ENCODE data around the gene CEP57L1. TPM values are rescaled to one million over a fixed set of nuclear protein-coding genes. Genes with fewer than 3 reads are reported as not detected.
"Not testable (repeated sequence)": the region's sequence is repeated elsewhere in the genome, so short reads cannot be mapped to it uniquely, and the experiment has no call there.

The CEP57L1 gene
- total RNA-seq, 1 donor from 2014 or later = 13.5 TPM

GRCh38 chr6:109103942-109104341 is 8.6 kb downstream of the CEP57L1 start:
- no peak for DNase-seq (ENCODE audit: low read depth)
- TF ChIP-seq CTCF (conservative IDR thresholded peaks at IDR 0.05; ENCODE audit: low read depth, low read length) = no peak
- H3K4me3 ChIP-seq (ENCODE audit: low read depth, low read length) = no peak overlapping the region

GRCh38 chr6:109104512-109104911 is 9.2 kb downstream of the CEP57L1 start:
- no peak overlapping the region for H3K4me3 ChIP-seq (ENCODE audit: low read depth, low read length)
- no peak for TF ChIP-seq CTCF (conservative IDR thresholded peaks at IDR 0.05; ENCODE audit: low read depth, low read length)
- DNase-seq (ENCODE audit: low read depth) = no peak

DNA sequence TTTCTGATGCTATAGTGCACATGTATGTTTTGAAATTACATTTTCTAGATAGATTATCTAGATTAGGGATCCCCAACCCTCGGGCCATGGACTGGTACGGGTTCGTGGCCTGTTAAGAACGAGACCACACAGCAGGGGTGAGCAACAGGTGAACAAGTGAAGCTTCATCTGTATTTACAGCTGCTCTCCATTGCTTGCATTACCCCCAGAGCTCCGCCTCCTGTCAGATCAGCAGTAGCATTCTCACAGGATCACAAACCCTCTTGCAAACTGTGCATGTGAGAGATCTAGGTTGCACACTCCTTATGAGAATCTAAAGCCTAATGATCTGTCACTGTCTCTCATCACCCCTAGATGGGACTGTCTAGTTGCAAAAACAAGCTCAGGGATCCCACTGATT is 10.4 kb downstream of the CEP57L1 start:
- DNase-seq (ENCODE audit: low read depth) = no peak
- H3K4me3 ChIP-seq (ENCODE audit: low read depth, low read length) = no peak overlapping the region
- no peak for TF ChIP-seq CTCF (conservative IDR thresholded peaks at IDR 0.05; ENCODE audit: low read depth, low read length)

DNA sequence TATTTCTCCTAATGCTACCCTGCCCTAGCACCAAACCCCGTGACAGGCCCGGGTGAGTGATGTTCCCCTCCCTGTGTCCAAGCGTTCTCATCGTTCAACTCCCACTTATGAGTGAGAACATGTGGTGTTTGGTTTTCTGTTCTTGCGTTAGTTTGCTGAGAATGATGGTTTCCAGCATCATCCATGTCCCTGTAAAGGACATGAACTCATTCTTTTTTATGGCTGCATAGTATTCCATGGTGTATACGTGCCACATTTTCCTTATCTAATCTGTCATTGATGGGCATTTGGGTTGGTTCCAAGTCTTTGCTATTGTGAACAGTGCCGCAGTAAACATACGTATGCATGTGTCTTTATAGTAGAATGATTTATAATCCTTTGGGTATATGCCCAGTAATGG is 14.4 kb downstream of the CEP57L1 start:
- DNase-seq (ENCODE audit: low read depth); H3K4me3 ChIP-seq (ENCODE audit: low read depth, low read length): not testable (repeated sequence)

GRCh38 chr6:109112663-109113062 is 17.4 kb downstream of the CEP57L1 start:
- H3K4me3 ChIP-seq (ENCODE audit: low read depth, low read length); DNase-seq (ENCODE audit: low read depth): not testable (repeated sequence)

- no peak for TF ChIP-seq CTCF (conservative IDR thresholded peaks at IDR 0.05; ENCODE audit: low read depth, low read length)
Measured at GRCh38 chr6:109117346-109118035, 22.2 kb downstream of the CEP57L1 start.

GRCh38 chr6:109118337-109118736 is 23.0 kb downstream of the CEP57L1 start:
- H3K4me3 ChIP-seq (ENCODE audit: low read depth, low read length) = no peak overlapping the region
- no peak for DNase-seq (ENCODE audit: low read depth)
- no peak for TF ChIP-seq CTCF (conservative IDR thresholded peaks at IDR 0.05; ENCODE audit: low read depth, low read length)

More at GRCh38 chr6:109117346-109118035, 22.2 kb downstream of the CEP57L1 start:
- DNase-seq (ENCODE audit: low read depth) = no peak
- H3K4me3 ChIP-seq (ENCODE audit: low read depth, low read length) = no peak overlapping the region

DNA sequence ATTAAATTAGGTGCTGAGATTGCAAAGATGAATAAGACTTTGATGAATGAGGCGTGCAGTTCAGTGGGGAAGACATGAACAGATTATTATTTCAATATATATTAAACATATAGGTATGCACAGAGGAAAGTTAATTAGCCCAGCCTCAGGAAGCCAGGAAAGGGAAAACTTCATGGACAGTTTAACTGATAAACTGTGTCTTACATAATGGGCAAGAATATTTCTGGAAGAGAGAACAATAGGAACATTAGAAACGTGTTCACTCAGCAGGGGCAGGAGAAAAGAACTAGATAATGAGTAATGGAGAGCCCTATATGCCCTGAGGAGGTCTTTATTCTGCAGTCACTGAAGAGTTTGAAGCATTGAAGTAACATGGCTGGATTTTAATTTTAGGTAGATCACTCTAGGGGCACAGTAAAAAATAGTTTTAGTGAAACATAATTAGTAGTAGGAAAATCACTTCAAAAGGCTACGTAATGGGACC is 23.6 kb downstream of the CEP57L1 start:
- H3K4me3 ChIP-seq (ENCODE audit: low read depth, low read length) = no peak overlapping the region
- no peak for TF ChIP-seq CTCF (conservative IDR thresholded peaks at IDR 0.05; ENCODE audit: low read depth, low read length)
- no peak for DNase-seq (ENCODE audit: low read depth)
